Lung (tissue), 12 donors: ENCODE data around the gene SAG. TPM values are rescaled to one million over a fixed set of nuclear protein-coding genes. Genes with fewer than 3 reads are reported as not detected.
A peak's percentile ranks its signal among the peaks of the same experiment; 100 is the strongest.

Source experiments
- ATAC-seq: fragments of 200-7000 bp; cut with Tn5 transposase; one replicate; pipeline ENCODE4 v1.9.1; 2020; ENCODE audit warnings: moderate number of reproducible peaks; ENCODE audit not compliant: insufficient read depth, low FRiP score
- DNase-seq, 3 donors: peaks; one replicate each; pipeline ENCODE4 v3.0.0-alpha.2; 2013 to 2017
- H3K27ac ChIP-seq, 2 donors: one replicate each; pipeline ENCODE4 v1.5.1; 2013; ENCODE audit warnings: mild to moderate bottlenecking in 2 of 2, moderate library complexity in 2 of 2, control low read depth in 1 of 2, inconsistent platforms in 1 of 2, low read depth in 1 of 2, low read length in 1 of 2
- H3K27me3 ChIP-seq, 3 donors: one replicate each; pipeline ENCODE4 v1.5.1; 2013; ENCODE audit warnings: low read length in 2 of 3; ENCODE audit not compliant: control insufficient read depth in 3 of 3, insufficient read depth in 3 of 3
- H3K36me3 ChIP-seq, 4 donors: one replicate each; pipeline ENCODE4 v1.5.1; 2013; ENCODE audit warnings: low read length in 4 of 4, mild to moderate bottlenecking in 1 of 4, moderate library complexity in 1 of 4; ENCODE audit not compliant: control insufficient read depth in 4 of 4, insufficient read depth in 4 of 4
- H3K4me1 ChIP-seq, 5 donors: one replicate each; pipeline ENCODE4 v1.5.1; 2013; ENCODE audit warnings: low read length in 5 of 5, mild to moderate bottlenecking in 2 of 5, moderate library complexity in 1 of 5; ENCODE audit not compliant: control insufficient read depth in 5 of 5, insufficient read depth in 5 of 5
- H3K4me3 ChIP-seq: one replicate; pipeline ENCODE4 v1.5.1; 2013; ENCODE audit warnings: mild to moderate bottlenecking, control low read depth, moderate library complexity
- H3K9ac ChIP-seq, 2 donors: one replicate each; pipeline ENCODE4 v1.5.1; 2013; ENCODE audit warnings: low read length in 2 of 2, control low read depth in 1 of 2; ENCODE audit not compliant: insufficient read depth in 1 of 2
- H3K9me3 ChIP-seq, 4 donors: one replicate each; pipeline ENCODE4 v1.5.1; 2013; ENCODE audit warnings: low read length in 3 of 4, mild to moderate bottlenecking in 1 of 4, moderate library complexity in 1 of 4; ENCODE audit not compliant: control insufficient read depth in 4 of 4, insufficient read depth in 3 of 4
- WGBS, 2 donors: extraction: QIAGEN DNeasy Blood & Tissue Kit; methylation state at CpG; one replicate each; pipeline ENCODE4 v1.1.7; 2013; 5-methylcytosine and 5-hydroxymethylcytosine counted together
- polyA plus RNA-seq, 2 donors: library from polyadenylated mRNA; stranded (reverse); fragments of 200-250 nt; gene quantifications; one replicate each; pipeline ENCODE4 v1.2.1, GENCODE V29; 2013
- total RNA-seq, 2 donors: library from RNA; depleted of rRNA in 1 of 2; stranded (reverse); fragments of >200 nt in 1 of 2; gene quantifications; one replicate each; pipeline ENCODE4 v1.2.1, GENCODE V29; 2014 to 2021
- TF ChIP-seq, protein P1 (sequence below): IDR thresholded peaks from 2 replicates; pipeline ENCODE4 v1.5.1; 2012; ENCODE audit warnings: mild to moderate bottlenecking; ENCODE audit errors: control extremely low read depth, extremely low read depth
- donor health status: control.
- donor health status: control.
- donor health status: Bipolar disorder and iron deficiency.
- donor health status: healthy.
- donor health status: DM: yes; HTN: yes; CAD: no.

Gene SAG
- total and polyA plus RNA-seq, 4 donors = 0.03 to 0.46 (median 0.22) TPM; not detected in 1

DNA sequence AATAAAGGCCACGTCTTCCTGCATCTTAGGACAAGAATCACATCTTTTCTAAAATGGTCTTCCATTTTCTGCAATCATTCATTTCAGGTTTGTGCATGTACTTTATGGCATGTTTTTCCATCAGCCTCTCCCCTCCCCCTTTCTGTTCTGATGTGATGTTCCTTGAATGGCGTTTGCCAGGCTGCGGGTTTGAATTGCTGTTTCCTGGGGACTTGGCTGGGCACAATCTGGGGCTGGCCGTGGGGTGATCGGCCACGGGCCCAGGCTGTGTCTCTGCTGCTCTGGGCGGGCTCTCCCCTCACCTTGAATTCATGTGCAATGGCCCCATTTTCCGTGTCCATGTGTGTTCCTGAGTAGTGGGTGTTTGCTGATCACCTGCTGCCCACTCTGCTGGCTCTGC is 61.8 kb downstream of the SAG start:
- Histone ChIP-seq H3K9me3 (peaks cover 0 to under 1% (median 0%) of the 10 kb centered on the region in 4 donors), H3K27ac (no peak overlapping the region), H3K36me3 (no peaks in the 10 kb centered on the region), H3K27me3 (no peaks in the 10 kb centered on the region), H3K4me1 (peaks cover 0 to 2% (median 0%) of the 10 kb centered on the region in 5 donors), H3K9ac (no peak overlapping the region), H3K4me3 (no peak overlapping the region)
- ATAC-seq = no peak
- 88% methylated on average over 8 of the region's 8 CpGs for WGBS, 2 donors
- DNase-seq = no peak
- TF ChIP-seq, protein P1, sequence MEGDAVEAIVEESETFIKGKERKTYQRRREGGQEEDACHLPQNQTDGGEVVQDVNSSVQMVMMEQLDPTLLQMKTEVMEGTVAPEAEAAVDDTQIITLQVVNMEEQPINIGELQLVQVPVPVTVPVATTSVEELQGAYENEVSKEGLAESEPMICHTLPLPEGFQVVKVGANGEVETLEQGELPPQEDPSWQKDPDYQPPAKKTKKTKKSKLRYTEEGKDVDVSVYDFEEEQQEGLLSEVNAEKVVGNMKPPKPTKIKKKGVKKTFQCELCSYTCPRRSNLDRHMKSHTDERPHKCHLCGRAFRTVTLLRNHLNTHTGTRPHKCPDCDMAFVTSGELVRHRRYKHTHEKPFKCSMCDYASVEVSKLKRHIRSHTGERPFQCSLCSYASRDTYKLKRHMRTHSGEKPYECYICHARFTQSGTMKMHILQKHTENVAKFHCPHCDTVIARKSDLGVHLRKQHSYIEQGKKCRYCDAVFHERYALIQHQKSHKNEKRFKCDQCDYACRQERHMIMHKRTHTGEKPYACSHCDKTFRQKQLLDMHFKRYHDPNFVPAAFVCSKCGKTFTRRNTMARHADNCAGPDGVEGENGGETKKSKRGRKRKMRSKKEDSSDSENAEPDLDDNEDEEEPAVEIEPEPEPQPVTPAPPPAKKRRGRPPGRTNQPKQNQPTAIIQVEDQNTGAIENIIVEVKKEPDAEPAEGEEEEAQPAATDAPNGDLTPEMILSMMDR = no peak

- WGBS, 2 donors = 69 to 78% methylated on average over 9 of the region's 9 CpGs
- DNase-seq (no peak), ATAC-seq (no peak)
- Histone ChIP-seq H3K9me3 (no peaks in the 10 kb centered on the region), H3K36me3 (no peaks in the 10 kb centered on the region), H3K4me3 (no peak overlapping the region), H3K27ac (no peak overlapping the region), H3K9ac (no peak overlapping the region), H3K27me3 (no peaks in the 10 kb centered on the region), H3K4me1 (peaks cover 0 to 2% (median 0%) of the 10 kb centered on the region in 5 donors)
- TF ChIP-seq, protein P1 = no peak
Measured at GRCh38 chr2:233369897-233370685, 62.5 kb downstream of the SAG start.

DNA sequence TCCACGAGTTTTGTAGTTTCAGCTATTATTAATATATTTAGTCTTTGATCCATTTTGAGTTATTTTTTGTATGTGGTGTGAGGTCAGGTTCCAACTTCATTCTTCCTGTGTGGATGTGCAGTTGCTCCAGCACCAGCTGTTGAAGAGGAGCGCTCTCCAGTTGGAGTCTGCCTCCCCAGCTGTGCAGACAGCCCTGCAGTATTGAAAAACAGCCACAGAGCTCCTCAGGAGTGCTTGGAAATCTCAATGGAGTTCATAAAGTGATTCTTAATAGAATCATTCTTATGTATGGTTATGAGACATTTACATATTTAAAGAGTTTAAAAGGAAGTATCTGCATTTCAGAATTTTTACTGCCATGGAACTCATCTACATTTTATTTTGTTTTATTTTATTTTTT is 64.0 kb downstream of the SAG start:
- no peak for ATAC-seq
- TF ChIP-seq, protein P1 = no peak
- 81 to 92% methylated on average over 2 of the region's 2 CpGs for WGBS, 2 donors
- peak in 1 of 3 donors; percentile 29 for DNase-seq
- Histone ChIP-seq H3K9ac (no peak overlapping the region), H3K36me3 (no peaks in the 10 kb centered on the region), H3K27ac (no peak overlapping the region), H3K4me1 (peaks cover 0 to 5% (median 0%) of the 10 kb centered on the region in 5 donors), H3K9me3 (no peaks in the 10 kb centered on the region), H3K27me3 (no peaks in the 10 kb centered on the region), H3K4me3 (no peak overlapping the region)
